Left ventricle myocardium inferior (tissue), 1 donor: ENCODE measurements around the gene HPCAL1. TPM values are rescaled to one million over a fixed set of nuclear protein-coding genes. Genes with fewer than 3 reads are reported as not detected.

Experiments
- DNase-seq: peaks from one replicate; pipeline ENCODE4 v3.0.0-alpha.2; 2020
- H3K27ac ChIP-seq: fragments of 200-600 bp; replicated peaks from 2 replicates; pipeline ENCODE4 v1.8.0; 2021
- H3K27me3 ChIP-seq: fragments of 200-600 bp; 2 replicates; pipeline ENCODE4 v1.8.0; 2021; ENCODE audit warnings: low read depth
- H3K36me3 ChIP-seq: fragments of 200-600 bp; 2 replicates; pipeline ENCODE4 v1.8.0; 2021
- H3K4me1 ChIP-seq: fragments of 200-600 bp; 2 replicates; pipeline ENCODE4 v1.8.0; 2021
- H3K4me3 ChIP-seq: fragments of 200-600 bp; 2 replicates; pipeline ENCODE4 v1.8.0; 2021; ENCODE audit warnings: mild to moderate bottlenecking, moderate library complexity
- H3K9me3 ChIP-seq: fragments of 200-600 bp; replicated peaks from 2 replicates; pipeline ENCODE4 v1.8.0; 2021
- CTCF ChIP-seq: fragments of 200-600 bp; IDR thresholded peaks from 2 replicates; pipeline ENCODE4 v1.8.0; 2021; ENCODE audit warnings: antibody characterized with exemption, mild to moderate bottlenecking, borderline replicate concordance
- intact Hi-C: fragments of 100-400 bp; cut with micrococcal nuclease; formaldehyde crosslinking; loops from one replicate; pipeline ENCODE4 v1.11.0; 2022
- total RNA-seq: library from RNA; stranded (reverse); fragmentation: NEBNext Ultra II Directional; extraction: Animal tissue kit (Norgen Biotek cat#: 25700); gene quantifications from one replicate; pipeline ENCODE4 v1.2.1, GENCODE V29; 2021
- donor health status: DM: no; HTN: yes; CAD: no; lungs with severe emphysema.

HPCAL1 gene
- total RNA-seq, 1 donor from 2014 or later, result 29.4 TPM

- Histone ChIP-seq H3K27ac (no peak overlapping the region), H3K9me3 (no peaks in the 10 kb centered on the region), H3K36me3 (peaks cover 47% of the 10 kb centered on the region), H3K4me3 (no peak overlapping the region), H3K27me3 (no peaks in the 10 kb centered on the region), H3K4me1 (peaks cover 4% of the 10 kb centered on the region)
- intact Hi-C loops, result no loop called here
- TF ChIP-seq CTCF, result no peak
- DNase-seq, result no peak
Observed at GRCh38 chr2:10419553-10420257, 117.0 kb downstream of the HPCAL1 start.

- no peak for TF ChIP-seq CTCF
- Histone ChIP-seq H3K27me3 (no peaks in the 10 kb centered on the region), H3K36me3 (peaks cover 64% of the 10 kb centered on the region), H3K4me1 (no peaks in the 10 kb centered on the region), H3K9me3 (no peaks in the 10 kb centered on the region), H3K27ac (no peak overlapping the region), H3K4me3 (no peak overlapping the region)
- intact Hi-C loops, result no loop called here
- no peak for DNase-seq
Observed at GRCh38 chr2:10422251-10422650, 119.5 kb downstream of the HPCAL1 start.

GRCh38 chr2:10422732-10423399 is 120.2 kb downstream of the HPCAL1 start:
- no peak for DNase-seq
- Histone ChIP-seq H3K4me1 (no peaks in the 10 kb centered on the region), H3K9me3 (no peaks in the 10 kb centered on the region), H3K27me3 (no peaks in the 10 kb centered on the region), H3K36me3 (peaks cover 70% of the 10 kb centered on the region), H3K4me3 (no peak overlapping the region), H3K27ac (no peak overlapping the region)
- TF ChIP-seq CTCF, result no peak
- intact Hi-C loops, result no loop called here

GRCh38 chr2:10423400-10423774 is 120.7 kb downstream of the HPCAL1 start:
- Histone ChIP-seq H3K27ac (no peak overlapping the region), H3K9me3 (no peaks in the 10 kb centered on the region), H3K4me3 (no peak overlapping the region), H3K36me3 (peaks cover 72% of the 10 kb centered on the region), H3K4me1 (no peaks in the 10 kb centered on the region), H3K27me3 (no peaks in the 10 kb centered on the region)
- no peak for TF ChIP-seq CTCF
- intact Hi-C loops, result no loop called here
- DNase-seq, result no peak

- Histone ChIP-seq H3K4me1 (no peaks in the 10 kb centered on the region), H3K36me3 (peaks cover 72% of the 10 kb centered on the region), H3K9me3 (no peaks in the 10 kb centered on the region), H3K27me3 (no peaks in the 10 kb centered on the region), H3K4me3 (no peak overlapping the region), H3K27ac (no peak overlapping the region)
- DNase-seq, result no peak
- intact Hi-C loops, result no loop called here
- TF ChIP-seq CTCF, result no peak
Observed at GRCh38 chr2:10424051-10424450, 121.3 kb downstream of the HPCAL1 start.
